Prostate gland (tissue), 2 donors: ENCODE data around the gene AIF1L. TPM values are rescaled to one million over a fixed set of nuclear protein-coding genes. Genes with fewer than 3 reads are reported as not detected.

ENCODE experiments used
- DNase-seq: peaks from one replicate; pipeline ENCODE4 v3.0.0-alpha.2; 2019; ENCODE audit warnings: low spot score
- H3K27ac ChIP-seq, 2 donors: fragments of 200-600 bp; sonication (generic); 2 replicates each; pipeline ENCODE4 v1.5.1; 2017 to 2019
- H3K27me3 ChIP-seq: fragments of 200-600 bp; sonication (generic); replicated peaks from 2 replicates; pipeline ENCODE4 v1.5.1; 2019; ENCODE audit not compliant: insufficient read depth
- H3K36me3 ChIP-seq, 2 donors: fragments of 200-600 bp; sonication (generic); 1 replicate in 1 of 2; 2 replicates in 1 of 2; pipeline versions ENCODE4 v1.5.1 to v1.8.1; 2017 to 2019
- H3K4me1 ChIP-seq: fragments of 200-600 bp; sonication (generic); replicated peaks from 2 replicates; pipeline ENCODE4 v1.5.1; 2019
- H3K4me3 ChIP-seq, 2 donors: fragments of 200-600 bp; sonication (generic); 2 replicates each; pipeline ENCODE4 v1.5.1; 2017 to 2019
- H3K9me3 ChIP-seq: fragments of 200-600 bp; sonication (generic); 2 replicates; pipeline ENCODE4 v1.5.1; 2017
- POLR2A ChIP-seq: fragments of 450-650 bp; IDR thresholded peaks from one replicate; pipeline ENCODE4 v1.6.1; 2016; ENCODE audit warnings: antibody characterized with exemption, mild to moderate bottlenecking
- POLR2AphosphoS5 ChIP-seq: sonication (generic); formaldehyde crosslinking; IDR thresholded peaks from one replicate; pipeline ENCODE4 v1.6.1; 2017; ENCODE audit warnings: antibody characterized with exemption
- WGBS: methylation state at CpG from one replicate; pipeline ENCODE4 v1.1.5; 2018; 5-methylcytosine and 5-hydroxymethylcytosine counted together
- intact Hi-C: fragments of 100-400 bp; cut with DNase I; formaldehyde crosslinking; loops from one replicate; pipeline ENCODE4 v1.14.2; 2022
- small RNA-seq, 2 donors: library from RNA; depleted of rRNA; stranded (forward); fragments of <200 nt; gene quantifications; one replicate each; pipeline ENCODE3, GENCODE V24; 2016
- total RNA-seq, 2 donors: library from RNA; depleted of rRNA; stranded (reverse); fragments of >200 nt; gene quantifications; one replicate each; pipeline ENCODE4 v1.1.0, GENCODE V29; 2016
- TF ChIP-seq, protein P1 (sequence below), 4 experiments: fragments of 200-600 bp in 2 of 4; fragments of 450-650 bp in 2 of 4; sonication (generic) in 2 of 4; IDR thresholded peaks; 1 replicate in 3 of 4; 2 replicates in 1 of 4; pipeline ENCODE4 v1.5.1; 2016 to 2019; ENCODE audit warnings: antibody characterized with exemption in 4 of 4, mild to moderate bottlenecking in 2 of 4, moderate library complexity in 2 of 4

The AIF1L gene
- total RNA-seq, 2 donors from 2014 or later, result 3.6 to 18.4 TPM

DNA sequence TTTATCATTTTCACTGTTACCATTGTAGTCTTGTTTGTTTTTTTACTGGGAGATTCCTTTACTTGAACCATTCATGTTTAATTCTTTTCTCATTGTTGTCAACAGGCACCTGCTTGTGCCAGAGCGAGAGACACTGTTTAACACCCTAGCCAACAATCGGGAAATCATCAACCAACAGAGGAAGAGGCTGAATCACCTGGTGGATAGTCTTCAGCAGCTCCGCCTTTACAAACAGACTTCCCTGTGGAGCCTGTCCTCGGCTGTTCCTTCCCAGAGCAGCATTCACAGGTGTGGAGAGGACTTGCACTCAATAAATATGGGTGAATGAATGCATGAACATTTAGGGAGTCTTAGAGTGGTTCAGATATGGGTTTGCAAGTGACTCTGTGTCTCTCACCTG is 66.6 kb downstream of the AIF1L start:
- WGBS, result 93% methylated on average over 4 of the region's 4 CpGs
- no peak overlapping the region for H3K4me3 ChIP-seq
- intact Hi-C loops, result no loop called here
- H3K27me3 ChIP-seq, result no peaks in the 10 kb centered on the region
- peaks cover 3 to 7% of the 10 kb centered on the region in 2 donors for H3K36me3 ChIP-seq
- TF ChIP-seq, protein P1, sequence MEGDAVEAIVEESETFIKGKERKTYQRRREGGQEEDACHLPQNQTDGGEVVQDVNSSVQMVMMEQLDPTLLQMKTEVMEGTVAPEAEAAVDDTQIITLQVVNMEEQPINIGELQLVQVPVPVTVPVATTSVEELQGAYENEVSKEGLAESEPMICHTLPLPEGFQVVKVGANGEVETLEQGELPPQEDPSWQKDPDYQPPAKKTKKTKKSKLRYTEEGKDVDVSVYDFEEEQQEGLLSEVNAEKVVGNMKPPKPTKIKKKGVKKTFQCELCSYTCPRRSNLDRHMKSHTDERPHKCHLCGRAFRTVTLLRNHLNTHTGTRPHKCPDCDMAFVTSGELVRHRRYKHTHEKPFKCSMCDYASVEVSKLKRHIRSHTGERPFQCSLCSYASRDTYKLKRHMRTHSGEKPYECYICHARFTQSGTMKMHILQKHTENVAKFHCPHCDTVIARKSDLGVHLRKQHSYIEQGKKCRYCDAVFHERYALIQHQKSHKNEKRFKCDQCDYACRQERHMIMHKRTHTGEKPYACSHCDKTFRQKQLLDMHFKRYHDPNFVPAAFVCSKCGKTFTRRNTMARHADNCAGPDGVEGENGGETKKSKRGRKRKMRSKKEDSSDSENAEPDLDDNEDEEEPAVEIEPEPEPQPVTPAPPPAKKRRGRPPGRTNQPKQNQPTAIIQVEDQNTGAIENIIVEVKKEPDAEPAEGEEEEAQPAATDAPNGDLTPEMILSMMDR (IDR thresholded peaks at IDR 0.05), result no peak
- TF ChIP-seq POLR2A, result no peak
- TF ChIP-seq POLR2AphosphoS5, result no peak
- no peak overlapping the region for H3K27ac ChIP-seq
- H3K4me1 ChIP-seq, result no peaks in the 10 kb centered on the region
- no peaks in the 10 kb centered on the region for H3K9me3 ChIP-seq
- no peak for DNase-seq

DNA sequence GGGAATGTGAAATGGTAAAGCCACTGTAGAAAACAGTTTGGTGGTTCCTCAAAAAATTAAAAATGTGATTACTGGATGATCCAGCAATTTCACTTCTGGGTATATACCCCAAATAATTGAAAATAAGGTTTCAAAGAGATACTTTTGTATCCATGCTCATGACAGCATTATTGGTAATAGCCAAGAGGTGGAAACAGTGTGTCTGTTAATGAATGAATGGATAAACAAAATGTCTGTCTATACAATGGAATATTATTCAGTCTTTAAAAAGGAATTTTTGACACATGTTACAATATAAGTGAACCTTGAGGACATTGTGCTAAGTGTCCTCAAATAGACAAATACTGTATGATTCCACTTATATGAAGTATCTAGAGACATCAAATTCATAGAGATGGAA is 69.2 kb downstream of the AIF1L start:
- intact Hi-C loops, result no loop called here
- TF ChIP-seq, protein P1 (IDR thresholded peaks at IDR 0.05), result no peak
- TF ChIP-seq POLR2AphosphoS5, result no peak
- TF ChIP-seq POLR2A, result no peak
- Histone ChIP-seq H3K4me1 (no peaks in the 10 kb centered on the region), H3K27ac (no peak overlapping the region), H3K36me3 (peaks cover 3 to 7% of the 10 kb centered on the region in 2 donors), H3K9me3 (no peaks in the 10 kb centered on the region), H3K4me3 (no peak overlapping the region), H3K27me3 (no peaks in the 10 kb centered on the region)
- no peak for DNase-seq

DNA sequence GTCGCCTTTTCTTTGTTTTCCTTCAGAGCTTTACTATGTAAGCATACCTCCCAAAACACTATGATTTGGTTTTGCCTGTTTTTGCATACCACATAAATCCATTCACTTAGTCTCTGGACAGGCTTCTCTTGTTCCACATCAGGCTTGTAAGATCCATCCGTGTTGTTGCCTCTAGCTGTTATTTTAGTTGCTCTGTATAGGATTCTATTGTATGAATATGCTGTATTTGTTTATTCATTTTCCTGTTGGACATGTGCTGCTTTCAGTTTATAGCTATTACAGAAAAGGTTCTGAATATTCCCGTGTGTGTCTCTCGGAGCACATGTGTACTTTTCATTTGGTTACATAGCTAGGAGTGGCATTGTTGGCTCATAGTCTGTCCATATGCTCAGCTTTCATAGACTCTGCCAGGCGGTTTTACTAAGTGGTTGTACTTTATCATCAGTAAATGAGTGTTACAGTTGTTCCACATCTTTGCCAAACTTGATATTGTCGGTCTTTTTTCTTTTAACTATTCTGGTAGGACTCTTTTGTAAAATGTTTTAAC is 70.9 kb downstream of the AIF1L start:
- no peaks in the 10 kb centered on the region for H3K4me1 ChIP-seq
- intact Hi-C loops, result no loop called here
- DNase-seq, result peak; percentile 54
- H3K9me3 ChIP-seq, result no peaks in the 10 kb centered on the region
- no peak overlapping the region for H3K27ac ChIP-seq
- H3K4me3 ChIP-seq, result no peak overlapping the region
- TF ChIP-seq POLR2AphosphoS5 (peak; percentile 85), POLR2A (no peak)
- peaks cover 3 to 7% of the 10 kb centered on the region in 2 donors for H3K36me3 ChIP-seq
- H3K27me3 ChIP-seq, result no peaks in the 10 kb centered on the region
- WGBS, result 20% methylated on average over 6 of the region's 6 CpGs

DNA sequence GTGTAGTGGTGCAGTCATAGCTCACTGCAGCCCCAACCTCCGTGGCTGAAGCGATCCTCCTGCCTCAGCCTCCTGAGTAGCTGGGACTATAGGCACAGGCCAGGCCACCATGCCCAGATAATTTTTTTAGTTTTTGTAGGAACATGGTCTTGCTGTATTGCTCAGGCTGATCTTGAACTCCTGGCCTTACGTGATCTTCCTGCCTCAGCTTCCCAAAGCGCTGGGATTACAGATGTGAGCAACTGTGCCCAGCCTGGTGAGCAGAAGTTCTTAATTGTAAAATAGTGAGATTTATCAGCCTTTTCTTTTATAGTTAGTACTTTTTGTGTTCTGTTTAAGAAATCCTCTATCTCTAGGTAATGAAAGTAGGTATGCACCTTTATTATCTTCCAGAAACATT is 71.6 kb downstream of the AIF1L start:
- H3K27me3 ChIP-seq, result no peaks in the 10 kb centered on the region
- no peak overlapping the region for H3K27ac ChIP-seq
- no peak for DNase-seq
- H3K4me3 ChIP-seq, result no peak overlapping the region
- H3K4me1 ChIP-seq, result no peaks in the 10 kb centered on the region
- no peak for TF ChIP-seq POLR2A
- TF ChIP-seq, protein P1 (IDR thresholded peaks at IDR 0.05), result no peak
- no peaks in the 10 kb centered on the region for H3K9me3 ChIP-seq
- H3K36me3 ChIP-seq, result peaks cover 1 to 7% of the 10 kb centered on the region in 2 donors
- 90% methylated on average over 4 of the region's 4 CpGs for WGBS
- intact Hi-C loops, result no loop called here

DNA sequence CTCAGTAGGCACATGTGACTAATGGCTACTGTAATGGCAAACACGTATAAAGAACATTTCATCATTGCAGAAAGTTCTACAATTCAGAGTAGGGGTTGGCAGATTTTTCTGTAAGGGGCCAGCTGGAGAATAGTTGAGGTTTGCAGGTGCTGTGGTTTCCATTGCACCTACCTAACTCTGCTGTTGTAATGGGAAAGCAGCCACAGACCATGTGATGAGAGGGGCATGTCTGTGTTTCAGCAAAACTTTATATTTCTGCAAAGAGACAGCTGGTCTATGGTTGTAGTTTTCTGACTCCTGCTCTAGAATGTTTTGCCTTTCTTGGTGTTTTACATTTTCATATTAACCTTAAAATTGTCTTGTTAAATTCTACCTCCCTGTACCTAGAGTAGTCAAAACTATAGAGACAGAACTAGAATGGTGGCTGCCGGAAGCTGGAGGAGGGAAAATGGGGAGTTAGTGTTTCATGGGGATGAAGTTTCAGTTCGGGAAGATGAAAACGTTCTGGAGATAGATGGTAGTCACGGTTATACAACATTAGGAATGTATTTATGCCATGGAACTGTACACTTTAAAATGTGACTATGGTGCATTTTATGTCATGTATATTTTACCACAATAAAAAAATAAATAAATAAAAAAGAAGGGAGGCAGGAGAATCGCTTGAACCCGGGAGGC is 73.4 kb downstream of the AIF1L start:
- WGBS, result 91% methylated on average over 7 of the region's 7 CpGs
- no peaks in the 10 kb centered on the region for H3K4me1 ChIP-seq
- H3K4me3 ChIP-seq, result no peak overlapping the region
- no peaks in the 10 kb centered on the region for H3K27me3 ChIP-seq
- no peaks in the 10 kb centered on the region for H3K36me3 ChIP-seq
- TF ChIP-seq, protein P1 (IDR thresholded peaks at IDR 0.05), result no peak
- TF ChIP-seq POLR2A (no peak), POLR2AphosphoS5 (no peak)
- no peaks in the 10 kb centered on the region for H3K9me3 ChIP-seq
- no peak overlapping the region for H3K27ac ChIP-seq
- DNase-seq, result no peak
- intact Hi-C loops, result no loop called here

Small RNAs within 50 kb of the gene (small RNA-seq; reads per million reads assigned to genes)
- 0 reads per million in 2 donors for gene RNU6-881P

Other genes starting within 250 kb of the AIF1L start
- gene QRFP, start 199.7 kb upstream of the AIF1L start, total RNA-seq, result 1 to 10 TPM in 1 of 2 donors, not detected in 1; 1.0 TPM
- 10 to 100 TPM in 1 of 2 donors, under 1 TPM in 1; 0.36 to 13.2 TPM for gene FIBCD1, start 157.3 kb upstream of the AIF1L start, total RNA-seq
- 100 to 1,000 TPM in 1 of 2 donors, under 1 TPM in 1; 0.55 to 156 TPM for gene LAMC3, start 87.4 kb upstream of the AIF1L start, total RNA-seq
- gene NUP214, start 29.1 kb downstream of the AIF1L start, total RNA-seq, result 100 to 1,000 TPM in 1 of 2 donors, 10 to 100 TPM in 1; 43.9 to 115 TPM
- 10 to 100 TPM in 1 of 2 donors, under 1 TPM in 1; 0.73 to 16.4 TPM for gene FAM78A, start 180.0 kb downstream of the AIF1L start, total RNA-seq
- gene PLPP7, start 193.2 kb downstream of the AIF1L start, total RNA-seq, result 10 to 100 TPM in 1 of 2 donors, 1 to 10 TPM in 1; 2.0 to 32.5 TPM